HG02623 (cell line): ENCODE measurements around the gene FAM217B.

Experiments used
- ATAC-seq: cut with Tn5 transposase; IDR thresholded peaks from one replicate; pipeline ENCODE4 v1.9.1; 2021; ENCODE audit warnings: moderate library complexity; ENCODE audit not compliant: unreplicated experiment

The FAM217B gene

DNA sequence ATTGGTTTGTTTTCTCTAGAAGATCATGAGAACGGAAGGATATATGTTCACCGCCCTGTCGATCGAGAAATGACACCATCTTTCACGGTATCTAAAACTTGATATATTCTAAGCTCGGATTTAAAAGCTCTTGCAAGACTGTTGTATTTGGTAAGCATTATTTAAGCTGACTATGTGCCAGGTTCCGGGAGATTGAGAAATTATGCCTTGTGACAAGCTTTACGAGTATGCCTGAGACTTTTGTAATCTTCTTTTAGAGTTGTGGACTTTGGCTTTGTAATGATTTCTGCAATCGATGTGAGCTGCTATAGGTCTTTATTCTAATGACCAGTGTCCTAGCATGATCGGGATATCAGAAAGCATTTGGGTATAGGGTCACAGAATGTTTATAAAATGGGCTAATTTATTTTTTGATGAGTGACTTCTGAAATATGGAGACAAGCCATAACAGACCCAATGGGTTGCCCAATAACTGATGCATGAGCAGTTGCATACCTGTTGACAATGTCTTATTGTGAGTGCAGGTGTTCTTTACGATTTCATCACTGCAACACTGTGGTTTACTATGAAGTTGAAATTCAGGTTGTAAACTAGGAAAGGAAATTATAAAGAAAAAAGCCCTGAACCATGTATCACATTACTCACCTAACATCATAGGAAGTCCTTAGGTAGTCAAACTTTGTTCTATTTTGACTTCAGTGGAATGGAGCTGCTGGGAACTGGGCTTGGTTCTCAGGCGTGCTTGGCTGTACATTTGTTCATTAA, 32.0 kb downstream of the FAM217B start:
- no peak for ATAC-seq

DNA sequence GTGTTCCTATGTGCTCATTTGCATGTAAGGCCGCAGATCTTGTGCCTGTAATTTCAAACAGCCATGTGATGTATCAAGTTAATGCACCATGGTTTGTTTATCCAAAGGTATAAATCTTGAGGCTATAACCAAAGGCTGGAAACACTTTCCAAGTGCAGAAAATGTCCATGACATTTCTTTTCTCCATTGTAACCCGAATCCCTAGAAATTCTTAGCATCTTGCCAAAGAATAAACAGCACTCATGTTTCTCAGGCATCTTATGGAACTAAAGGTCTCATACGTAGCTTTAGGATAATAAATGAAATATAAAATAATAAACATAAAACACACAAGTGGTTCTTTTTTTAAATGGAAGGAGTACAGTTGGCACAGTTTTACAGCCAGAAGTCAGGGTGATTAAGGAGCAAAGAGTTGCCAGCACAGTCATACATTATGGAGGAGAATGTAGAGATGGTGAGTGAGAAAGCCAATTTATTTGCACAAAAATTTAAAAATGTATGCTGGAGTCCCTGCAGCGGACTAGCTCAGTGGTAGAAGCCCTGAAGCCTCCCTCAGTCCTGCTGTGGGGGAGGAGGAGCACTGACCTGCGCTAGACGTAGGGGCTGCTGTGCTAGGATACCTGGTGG, 36.1 kb downstream of the FAM217B start:
- ATAC-seq, result no peak

GRCh38 chr20:59977086-59977485, 36.9 kb downstream of the FAM217B start:
- ATAC-seq, result no peak

DNA sequence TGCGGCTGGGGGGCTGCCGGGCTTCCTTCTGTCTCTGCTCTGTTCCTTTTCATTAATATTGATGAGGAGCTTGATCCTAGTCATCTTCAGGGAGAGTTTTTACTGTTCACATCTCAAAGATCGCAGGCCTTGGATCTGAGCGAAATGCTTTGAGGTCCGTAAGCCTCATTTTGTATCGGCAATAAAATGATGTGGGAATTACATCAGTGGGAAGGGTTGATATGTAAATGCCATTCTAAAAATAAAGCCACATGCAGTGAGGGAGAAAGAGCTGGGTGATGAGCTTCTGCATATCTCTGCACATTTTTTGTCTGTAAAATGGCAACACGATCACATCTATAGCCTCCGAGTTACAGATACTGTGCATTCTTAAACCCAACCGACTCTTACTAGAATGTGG, 42.9 kb downstream of the FAM217B start:
- no peak for ATAC-seq

GRCh38 chr20:59984541-59984940, 44.4 kb downstream of the FAM217B start:
- no peak for ATAC-seq

DNA sequence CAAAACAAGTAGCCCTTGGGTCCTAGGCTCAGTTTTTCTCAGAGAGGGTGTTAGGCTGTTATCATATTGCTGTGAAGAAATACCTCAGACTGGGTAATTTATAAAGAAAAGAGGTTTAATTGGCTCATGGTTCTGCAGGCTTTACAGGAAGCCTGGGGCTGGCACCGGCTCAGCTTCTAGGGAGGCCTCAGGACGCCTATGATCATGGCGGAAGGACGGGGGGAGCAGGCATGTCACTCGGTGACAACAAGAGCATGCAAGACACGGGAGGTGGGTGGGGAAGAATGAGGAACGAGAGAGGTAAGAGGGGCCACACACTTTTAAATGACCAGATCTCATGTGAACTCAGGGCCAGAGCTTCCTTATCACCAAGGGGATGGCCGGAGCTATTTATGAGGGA, 45.0 kb downstream of the FAM217B start:
- ATAC-seq, result no peak

DNA sequence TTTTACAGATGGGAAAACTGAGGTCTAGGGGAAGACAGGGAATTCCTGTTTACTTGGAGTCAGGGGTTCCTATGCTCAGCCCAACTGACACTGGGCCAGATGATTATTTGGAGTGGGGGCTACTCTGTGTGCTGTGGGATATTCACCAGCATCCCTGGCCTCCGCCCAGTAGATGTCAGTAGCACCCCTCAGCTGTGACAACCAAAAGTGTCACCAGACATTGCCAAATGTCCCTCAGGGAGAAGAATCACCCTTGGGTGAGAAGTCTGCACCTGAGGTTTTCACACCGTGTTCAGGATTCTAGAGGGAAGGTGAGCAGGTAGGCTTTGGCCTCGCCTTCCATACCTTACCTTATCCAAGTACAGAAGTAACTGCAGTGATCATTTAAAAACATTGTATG, 45.7 kb downstream of the FAM217B start:
- no peak for ATAC-seq

DNA sequence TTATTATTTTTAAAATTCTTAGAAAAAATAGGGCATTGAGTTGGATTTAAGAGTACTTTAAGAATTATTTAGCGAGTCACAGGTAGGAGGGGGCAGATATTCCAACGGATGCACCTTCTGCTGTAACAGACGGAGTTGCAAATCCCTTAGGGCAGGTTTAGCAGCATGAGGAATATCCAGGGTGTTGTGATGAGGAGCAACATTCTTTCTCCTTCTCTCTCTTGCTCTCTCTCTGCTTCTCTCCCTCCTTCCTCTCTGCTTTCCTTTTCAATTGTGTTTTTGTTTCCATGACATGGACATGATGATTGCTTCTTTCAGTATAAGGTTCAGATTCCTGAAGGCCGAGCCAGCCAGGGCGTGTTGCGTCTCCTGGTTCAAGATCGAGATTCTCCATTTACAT, 46.9 kb downstream of the FAM217B start:
- no peak for ATAC-seq

- no peak for ATAC-seq
Measured at GRCh38 chr20:59988141-59988540, 48.0 kb downstream of the FAM217B start.

DNA sequence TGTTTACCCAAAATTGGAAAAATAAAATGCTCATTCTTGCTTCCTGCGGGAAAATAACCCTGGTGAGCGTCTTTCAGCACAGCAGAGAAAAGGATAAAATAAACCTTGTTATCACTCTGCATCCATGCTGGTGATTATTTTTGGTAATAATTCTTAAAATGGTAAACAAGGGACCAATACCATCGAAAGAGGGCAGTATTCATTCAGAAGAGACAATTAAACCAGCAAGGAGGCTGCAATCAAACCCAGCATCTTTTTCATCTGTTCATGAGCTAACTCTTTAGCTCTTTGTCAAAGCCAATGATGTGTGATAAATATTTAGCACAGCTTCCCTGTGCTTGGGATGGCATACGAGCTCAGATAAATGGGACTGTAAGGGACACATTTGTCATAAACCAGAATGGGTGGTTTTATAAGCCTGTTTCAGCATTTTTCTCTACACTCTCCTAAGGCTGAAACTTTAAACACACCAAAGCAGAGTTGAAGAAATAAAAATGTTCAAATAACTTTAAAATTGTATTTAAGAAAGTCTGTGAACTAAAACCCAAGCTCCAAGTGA, 52.4 kb downstream of the FAM217B start:
- no peak for ATAC-seq

DNA sequence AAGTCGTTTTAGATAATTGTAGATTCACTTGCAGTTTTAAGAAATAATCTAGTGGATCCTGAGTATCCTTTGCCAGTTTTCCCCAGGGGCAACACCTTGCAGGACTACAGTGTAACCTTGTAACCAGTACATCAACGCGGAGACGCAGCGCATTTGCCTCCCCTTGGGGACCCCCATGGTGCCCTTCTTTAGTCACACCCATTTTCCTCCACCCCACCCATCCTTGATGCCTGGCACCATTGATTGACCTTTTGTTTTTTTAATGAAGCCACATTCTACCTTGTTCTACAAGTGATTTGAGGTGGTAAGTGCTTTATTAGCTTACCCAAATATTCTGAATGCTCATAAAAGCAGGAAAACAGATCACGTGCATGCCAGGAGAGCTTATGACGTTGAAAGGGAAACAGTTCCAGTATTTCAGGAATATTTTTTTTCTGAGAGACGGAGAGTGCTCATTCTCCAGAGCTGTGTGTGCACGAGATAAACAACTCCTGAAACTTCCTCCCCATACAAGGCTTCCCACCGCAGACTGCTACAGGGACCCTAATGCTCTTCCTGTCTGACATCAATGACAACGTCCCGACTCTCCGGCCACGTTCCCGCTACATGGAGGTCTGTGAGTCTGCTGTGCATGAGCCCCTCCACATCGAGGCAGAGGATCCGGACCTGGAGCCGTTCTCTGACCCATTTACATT, 53.7 kb downstream of the FAM217B start:
- no peak for ATAC-seq

- ATAC-seq, result no peak
Measured at GRCh38 chr20:59994697-59995122, 54.5 kb downstream of the FAM217B start.

DNA sequence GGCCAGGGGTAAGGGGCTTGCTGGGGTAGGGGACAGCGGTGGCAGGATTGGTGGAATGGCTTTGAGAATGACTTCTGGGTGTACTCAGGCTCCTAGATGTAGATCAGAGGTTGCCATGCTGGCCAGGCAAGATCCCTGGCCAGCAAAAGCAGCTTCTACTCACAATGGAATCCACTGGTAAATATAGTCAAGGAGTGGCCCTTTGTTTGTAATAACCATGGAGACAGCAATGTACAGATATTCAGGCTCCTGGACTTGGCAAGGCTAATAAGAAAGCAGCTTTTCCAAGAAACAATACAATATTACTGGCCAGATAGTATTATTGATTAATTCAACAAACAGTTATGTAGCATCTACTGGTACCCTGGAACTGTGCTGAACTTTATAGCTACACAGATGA, 55.9 kb downstream of the FAM217B start:
- no peak for ATAC-seq

DNA sequence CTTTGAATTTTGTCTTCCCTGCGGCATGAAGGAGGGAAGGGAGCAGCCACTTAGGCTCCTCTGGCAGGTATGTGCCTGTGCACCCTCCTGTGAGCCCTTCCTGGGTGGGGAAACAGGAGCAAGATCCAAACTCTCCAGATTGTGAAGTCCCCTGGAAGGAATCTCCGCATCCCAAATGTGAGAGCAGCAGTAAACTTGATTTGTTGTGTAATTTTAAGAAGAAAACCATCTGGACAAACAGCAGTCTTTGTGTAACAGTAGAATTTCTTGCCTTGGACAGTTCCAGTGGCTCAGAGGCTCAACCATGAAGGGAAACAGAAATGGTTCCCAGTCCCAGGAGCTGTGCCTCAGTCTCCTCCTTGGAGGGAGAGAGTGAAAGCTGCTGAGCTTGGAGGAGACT, 57.7 kb downstream of the FAM217B start:
- ATAC-seq, result no peak
